Small intestine (tissue), 7 donors: ENCODE data around the gene DPPA3. TPM values are rescaled to one million over a fixed set of nuclear protein-coding genes. Genes with fewer than 3 reads are reported as not detected.

Source experiments
- DNase-seq, 2 donors: peaks; one replicate each; pipeline versions ENCODE4 v3.0.0 to v3.0.0-alpha.2; 2013
- FAIRE-seq: peaks from 2 replicates; lab custom pipeline; 2012; peaks lifted over from hg19 to GRCh38; lab: Jason Lieb, UNC
- H3K27ac ChIP-seq, 3 donors: one replicate each; pipeline ENCODE4 v1.5.1; 2013; ENCODE audit warnings: low read length in 2 of 3, mild to moderate bottlenecking in 2 of 3, control low read depth in 1 of 3, inconsistent platforms in 1 of 3, low read depth in 1 of 3, moderate library complexity in 1 of 3
- H3K27me3 ChIP-seq, 3 donors: one replicate each; pipeline ENCODE4 v1.6.1; 2013; ENCODE audit warnings: low read length in 3 of 3, inconsistent platforms in 1 of 3; ENCODE audit not compliant: control insufficient read depth in 3 of 3, insufficient read depth in 3 of 3
- H3K36me3 ChIP-seq, 3 donors: one replicate each; pipeline ENCODE4 v1.6.1; 2013; ENCODE audit warnings: low read length in 3 of 3, inconsistent platforms in 1 of 3, low read depth in 1 of 3, mild to moderate bottlenecking in 1 of 3, moderate library complexity in 1 of 3; ENCODE audit not compliant: control insufficient read depth in 3 of 3, insufficient read depth in 2 of 3
- H3K4me1 ChIP-seq, 3 donors: one replicate each; pipeline ENCODE4 v1.6.1; 2013; ENCODE audit warnings: low read length in 2 of 3, inconsistent platforms in 1 of 3, low read depth in 1 of 3, mild to moderate bottlenecking in 1 of 3, moderate library complexity in 1 of 3; ENCODE audit not compliant: control insufficient read depth in 3 of 3, insufficient read depth in 2 of 3
- H3K4me3 ChIP-seq, 3 donors: one replicate each; pipeline ENCODE4 v1.5.1; 2013; ENCODE audit warnings: low read length in 3 of 3, control low read depth in 1 of 3, inconsistent platforms in 1 of 3, low read depth in 1 of 3, mild to moderate bottlenecking in 1 of 3, moderate library complexity in 1 of 3
- H3K9me3 ChIP-seq, 2 donors: one replicate each; pipeline ENCODE4 v1.6.1; 2013; ENCODE audit warnings: low read depth in 1 of 2, low read length in 1 of 2; ENCODE audit not compliant: control insufficient read depth in 2 of 2, insufficient read depth in 1 of 2
- WGBS, 3 donors: extraction: QIAGEN DNeasy Blood & Tissue Kit; methylation state at CpG; one replicate each; pipeline ENCODE4 v1.1.7; 2013; 5-methylcytosine and 5-hydroxymethylcytosine counted together
- polyA plus RNA-seq, 4 donors: library from polyadenylated mRNA; stranded (reverse) in 3 of 4; unstranded in 1 of 4; fragments of 200-250 nt in 3 of 4; fragments of 120-200 nt in 1 of 4; gene quantifications; one replicate each; pipeline versions ENCODE4 v1.2.1 to v1.2.3, GENCODE V29; 2013
- donor health status: healthy with polysubstance abuse.
- donor health status: control.
- donor health status: control.
- donor health status: Bipolar disorder and iron deficiency.
- donor health status: healthy.

Gene DPPA3
- polyA plus RNA-seq, 4 donors, result not detected

- no peaks in the 10 kb centered on the region for H3K9me3 ChIP-seq
- FAIRE-seq, result no peak
- H3K4me3 ChIP-seq, result no peak overlapping the region
- H3K36me3 ChIP-seq, result no peaks in the 10 kb centered on the region
- no peak for DNase-seq
- no peaks in the 10 kb centered on the region for H3K4me1 ChIP-seq
- H3K27ac ChIP-seq, result no peak overlapping the region
- 64 to 65% (median 65%) methylated on average over 9 of the region's 9 CpGs for WGBS, 3 donors
- no peaks in the 10 kb centered on the region for H3K27me3 ChIP-seq
Measured at GRCh38 chr12:7679251-7680045, 31.8 kb upstream of the DPPA3 start.

- no peak overlapping the region for H3K27ac ChIP-seq
- no peaks in the 10 kb centered on the region for H3K9me3 ChIP-seq
- no peak overlapping the region for H3K4me3 ChIP-seq
- 63 to 79% (median 75%) methylated on average over 2 of the region's 2 CpGs for WGBS, 3 donors
- no peaks in the 10 kb centered on the region for H3K36me3 ChIP-seq
- FAIRE-seq, result no peak
- DNase-seq, result no peak
- H3K27me3 ChIP-seq, result no peaks in the 10 kb centered on the region
- H3K4me1 ChIP-seq, result no peaks in the 10 kb centered on the region
Measured at GRCh38 chr12:7681535-7681934, 29.7 kb upstream of the DPPA3 start.

- no peak overlapping the region for H3K27ac ChIP-seq
- 76 to 86% (median 80%) methylated on average over 6 of the region's 6 CpGs for WGBS, 3 donors
Measured at GRCh38 chr12:7693793-7694192, 17.4 kb upstream of the DPPA3 start.

GRCh38 chr12:7694556-7695236, 16.5 kb upstream of the DPPA3 start:
- no peaks in the 10 kb centered on the region for H3K27me3 ChIP-seq
- H3K4me1 ChIP-seq, result no peaks in the 10 kb centered on the region
- no peak for FAIRE-seq
- no peaks in the 10 kb centered on the region for H3K9me3 ChIP-seq
- DNase-seq, result no peak
- WGBS, 3 donors, result 61 to 78% (median 67%) methylated on average over 3 of the region's 3 CpGs
- H3K36me3 ChIP-seq, result no peaks in the 10 kb centered on the region
- H3K27ac ChIP-seq, result no peak overlapping the region
- no peak overlapping the region for H3K4me3 ChIP-seq

More at GRCh38 chr12:7693793-7694192, 17.4 kb upstream of the DPPA3 start:
- no peaks in the 10 kb centered on the region for H3K4me1 ChIP-seq
- DNase-seq (no peak), FAIRE-seq (no peak)
- no peak overlapping the region for H3K4me3 ChIP-seq
- no peaks in the 10 kb centered on the region for H3K27me3 ChIP-seq
- H3K9me3 ChIP-seq, result no peaks in the 10 kb centered on the region
- no peaks in the 10 kb centered on the region for H3K36me3 ChIP-seq

- 29 to 54% (median 30%) methylated on average over 10 of the region's 10 CpGs for WGBS, 3 donors
- Histone ChIP-seq H3K27ac (no peak overlapping the region), H3K27me3 (no peaks in the 10 kb centered on the region), H3K4me1 (no peaks in the 10 kb centered on the region), H3K36me3 (no peaks in the 10 kb centered on the region), H3K9me3 (no peaks in the 10 kb centered on the region), H3K4me3 (no peak overlapping the region)
- FAIRE-seq (no peak), DNase-seq (no peak)
Measured at GRCh38 chr12:7695237-7695560, 16.0 kb upstream of the DPPA3 start.

- H3K36me3 ChIP-seq, result no peaks in the 10 kb centered on the region
- 32 to 37% (median 36%) methylated on average over 7 of the region's 7 CpGs for WGBS, 3 donors
- FAIRE-seq (no peak), DNase-seq (peak; percentile 27 to 30)
- H3K4me3 ChIP-seq, result no peak within 1 kb of the TSS
- no peaks in the 10 kb centered on the region for H3K27me3 ChIP-seq
- H3K27ac ChIP-seq, result no peak within 1 kb of the TSS
- H3K9me3 ChIP-seq, result no peaks in the 10 kb centered on the region
- no peaks in the 10 kb centered on the region for H3K4me1 ChIP-seq
Measured at GRCh38 chr12:7695566-7696197, 15.6 kb upstream of the DPPA3 start, which contains the start of gene GDF3. GDF3 (minus strand) TSS chr12:7695775; CDS start chr12:7695728, 47 bp downstream.

- H3K4me3 ChIP-seq, result no peak overlapping the region
- no peaks in the 10 kb centered on the region for H3K4me1 ChIP-seq
- FAIRE-seq (no peak), DNase-seq (no peak)
- no peak overlapping the region for H3K27ac ChIP-seq
- H3K36me3 ChIP-seq, result no peaks in the 10 kb centered on the region
- no peaks in the 10 kb centered on the region for H3K9me3 ChIP-seq
- no peaks in the 10 kb centered on the region for H3K27me3 ChIP-seq
- WGBS, 3 donors, result 81 to 91% (median 85%) methylated on average over 29 of the region's 29 CpGs
Measured at GRCh38 chr12:7705846-7706245, 5.4 kb upstream of the DPPA3 start.

GRCh38 chr12:7709969-7710675, 1.1 kb upstream of the DPPA3 start:
- Histone ChIP-seq H3K4me3 (no peak overlapping the region), H3K4me1 (no peaks in the 10 kb centered on the region), H3K9me3 (no peaks in the 10 kb centered on the region), H3K36me3 (no peaks in the 10 kb centered on the region), H3K27ac (no peak overlapping the region), H3K27me3 (no peaks in the 10 kb centered on the region)
- DNase-seq (no peak), FAIRE-seq (no peak)
- WGBS, 3 donors, result 43 to 64% (median 52%) methylated on average over 8 of the region's 8 CpGs
